COLO829 (cell line): Measurements from ENCODE around the gene SPOCK1.

Experiments used
- DNase-seq: peaks from one replicate; pipeline ENCODE4 v3.0.0; 2012; ENCODE audit warnings: low spot score

The SPOCK1 gene

DNA sequence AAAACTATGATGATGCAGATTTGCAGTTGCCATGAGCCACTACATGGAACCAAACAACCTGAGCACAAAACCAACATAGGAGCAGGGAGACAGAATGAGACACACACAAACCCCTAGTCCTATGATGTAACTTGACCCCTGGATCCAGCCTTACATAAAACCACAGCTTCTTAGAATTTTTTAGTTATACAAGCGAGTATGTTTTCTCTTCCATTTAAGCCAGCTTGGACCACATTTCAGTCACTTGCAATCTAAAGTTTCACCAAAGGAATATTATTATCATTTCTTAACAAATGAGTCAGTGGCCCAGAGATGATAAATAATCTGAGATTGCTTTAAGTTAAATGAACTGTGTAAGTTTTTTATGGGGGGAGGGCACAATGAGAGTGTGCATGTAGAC lies 6.8 kb downstream of the SPOCK1 start:
- no peak for DNase-seq

DNA sequence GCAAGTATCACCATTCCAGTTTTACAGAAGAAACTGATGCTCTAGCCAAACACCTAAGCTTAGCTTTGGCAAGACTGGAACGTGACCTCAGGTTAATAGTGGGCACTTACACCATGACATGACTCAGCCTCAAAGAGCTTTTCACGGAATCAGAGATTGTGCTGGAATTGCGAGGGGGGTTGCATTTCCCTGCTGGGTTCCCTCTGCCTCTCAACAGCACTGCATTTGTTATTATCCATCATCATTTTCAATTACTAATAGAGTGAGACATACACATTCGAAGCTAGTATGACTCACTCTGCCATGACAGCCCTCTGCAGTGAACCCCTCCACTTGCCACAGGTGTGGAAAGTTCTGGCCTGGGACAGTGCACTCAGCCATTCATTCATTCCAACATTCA lies 8.0 kb downstream of the SPOCK1 start:
- DNase-seq: no peak

DNA sequence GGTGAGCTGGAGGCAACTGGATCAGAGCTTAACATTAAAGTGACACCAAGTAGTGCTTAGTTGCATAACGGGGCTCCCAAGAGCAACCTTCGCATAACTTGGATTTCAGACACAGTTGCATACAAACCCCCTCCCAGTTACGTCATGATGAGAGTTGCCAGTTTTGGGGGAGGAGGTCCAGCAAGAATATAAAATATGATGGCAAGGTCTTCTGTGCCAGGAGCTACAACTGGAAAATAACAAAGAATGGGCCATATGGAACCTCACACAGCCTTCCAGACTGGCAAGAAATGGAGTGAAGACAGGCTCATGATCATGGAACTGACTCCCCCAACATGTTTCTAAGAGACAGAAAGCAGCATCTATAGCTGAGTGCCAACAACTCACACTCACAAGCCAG lies 8.5 kb downstream of the SPOCK1 start:
- DNase-seq: no peak

DNA sequence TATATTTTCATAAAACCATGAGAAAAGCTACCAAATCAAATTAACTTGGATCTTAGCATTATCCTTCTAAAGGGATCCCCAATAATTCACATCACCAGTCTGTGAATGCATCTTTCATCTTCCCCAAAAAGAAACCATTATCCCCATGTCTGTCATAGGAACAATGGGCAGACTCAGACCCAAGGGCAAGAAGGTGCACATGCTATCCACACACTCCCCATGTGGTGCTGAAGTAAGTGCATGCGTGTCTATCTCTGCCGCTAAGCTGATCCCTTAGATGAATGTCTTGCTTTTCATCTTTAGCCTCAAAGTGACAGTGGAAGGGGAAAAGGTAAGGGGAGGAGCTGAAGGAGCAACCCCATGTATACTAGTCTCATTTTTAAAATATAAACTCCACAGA lies 10.2 kb downstream of the SPOCK1 start:
- no peak for DNase-seq

DNA sequence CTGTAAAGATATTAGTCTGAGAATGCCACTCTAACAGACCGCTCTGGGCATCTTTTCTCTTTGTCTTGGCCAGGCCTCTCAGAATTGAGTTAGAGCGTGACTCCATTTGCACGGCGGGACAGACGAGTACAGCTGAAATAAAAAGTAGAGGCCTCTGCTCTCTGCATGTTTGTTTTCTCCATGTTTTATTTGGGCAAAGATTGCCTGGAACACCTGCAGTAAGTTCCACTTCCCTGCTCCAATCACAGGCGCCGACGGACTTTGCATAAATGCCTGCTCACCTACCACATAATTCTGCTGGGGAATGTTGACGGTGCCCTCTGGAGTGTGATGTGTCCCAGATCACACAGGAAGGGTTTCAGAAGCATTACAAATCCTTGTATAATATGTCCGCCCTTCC lies 10.6 kb downstream of the SPOCK1 start:
- DNase-seq: no peak

DNA sequence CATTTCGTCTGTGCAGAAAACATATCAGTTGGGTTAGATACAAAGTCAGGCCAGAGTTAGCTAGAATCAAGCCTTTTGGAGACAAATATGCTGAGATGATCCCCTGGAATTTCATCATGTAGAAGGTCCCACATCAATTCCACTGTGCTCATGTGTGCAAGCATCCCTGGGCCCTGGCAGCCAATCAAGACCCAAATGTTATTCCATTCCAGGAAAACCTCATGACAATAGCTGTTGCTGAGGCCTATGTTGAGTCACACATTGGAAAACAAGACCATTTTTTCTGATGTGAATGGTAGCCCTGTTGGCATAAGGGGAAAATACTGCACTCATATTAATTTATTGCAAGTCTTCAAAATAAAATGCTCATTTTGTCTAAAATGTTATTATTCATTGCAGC lies 11.5 kb downstream of the SPOCK1 start:
- DNase-seq: no peak

DNA sequence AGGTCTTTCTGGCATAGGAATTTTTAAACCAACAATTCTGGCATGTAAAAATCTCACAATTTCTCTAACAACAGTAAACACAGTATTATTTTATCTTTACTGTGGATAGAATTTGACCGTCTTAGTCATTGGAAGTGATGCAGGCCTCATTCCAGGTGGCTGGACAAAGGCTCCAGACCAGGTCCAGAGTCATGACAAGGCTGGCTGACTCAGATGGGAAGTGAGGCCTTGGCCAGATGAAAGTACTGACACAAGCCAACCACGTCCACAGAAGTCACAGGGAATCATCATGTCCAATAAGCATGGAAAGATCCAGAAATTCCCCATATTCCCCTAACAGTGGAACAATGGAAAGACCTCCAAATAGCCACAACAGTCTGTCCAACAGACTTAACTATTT lies 12.4 kb downstream of the SPOCK1 start:
- DNase-seq: no peak

DNA sequence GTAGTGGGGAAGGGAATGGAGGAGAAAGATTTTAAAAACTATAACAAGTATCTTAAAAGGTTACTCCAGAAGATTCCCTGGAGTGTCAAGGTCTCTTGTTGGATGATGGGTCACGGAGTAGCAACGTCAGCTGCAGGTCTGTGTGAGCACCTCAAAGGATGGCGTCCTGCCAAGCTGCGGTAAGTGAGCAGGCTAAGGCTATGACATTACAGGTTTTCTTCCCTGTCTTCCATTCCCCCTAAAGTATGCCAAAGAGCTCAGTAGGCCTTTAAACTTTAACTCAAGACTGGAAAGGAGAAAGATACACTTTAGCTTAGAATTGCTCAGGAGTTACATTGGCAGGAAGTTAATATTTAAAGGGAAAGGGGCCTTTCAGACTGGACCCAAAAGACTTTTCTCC lies 17.5 kb downstream of the SPOCK1 start:
- no peak for DNase-seq

DNA sequence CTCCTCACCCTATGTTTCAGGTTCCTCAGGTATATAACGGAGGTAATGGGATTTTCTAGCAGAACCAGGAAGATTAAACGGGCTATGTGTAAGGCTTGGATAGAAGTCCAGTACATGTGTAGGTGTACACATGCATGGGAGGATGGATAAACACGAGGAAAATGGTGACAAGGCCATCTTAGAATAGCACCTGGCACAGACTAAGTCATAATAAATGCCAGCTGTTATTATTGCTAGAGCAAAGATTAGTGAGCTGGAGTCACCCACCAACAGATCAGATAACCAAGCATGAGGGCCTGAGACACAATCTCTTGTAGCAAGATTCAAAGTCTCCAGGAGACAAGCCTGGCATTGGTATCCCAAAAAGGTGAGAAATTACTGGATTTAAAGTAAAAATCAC lies 21.1 kb downstream of the SPOCK1 start:
- no peak for DNase-seq

DNA sequence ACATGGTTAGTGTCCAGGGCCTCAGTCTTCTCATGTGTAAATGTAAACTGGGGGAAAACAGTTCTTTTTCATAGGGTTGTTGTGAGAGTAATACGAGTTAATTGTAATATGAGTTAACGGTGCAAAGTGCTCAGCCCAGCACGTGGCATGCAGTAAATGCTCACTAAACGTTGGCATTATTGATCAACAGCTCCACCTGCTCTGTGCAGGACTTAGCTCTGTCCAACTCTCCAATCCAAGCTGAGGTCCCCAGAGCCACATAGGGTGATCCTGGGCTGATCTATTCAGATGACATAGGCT lies 28.3 kb downstream of the SPOCK1 start:
- no peak for DNase-seq

DNA sequence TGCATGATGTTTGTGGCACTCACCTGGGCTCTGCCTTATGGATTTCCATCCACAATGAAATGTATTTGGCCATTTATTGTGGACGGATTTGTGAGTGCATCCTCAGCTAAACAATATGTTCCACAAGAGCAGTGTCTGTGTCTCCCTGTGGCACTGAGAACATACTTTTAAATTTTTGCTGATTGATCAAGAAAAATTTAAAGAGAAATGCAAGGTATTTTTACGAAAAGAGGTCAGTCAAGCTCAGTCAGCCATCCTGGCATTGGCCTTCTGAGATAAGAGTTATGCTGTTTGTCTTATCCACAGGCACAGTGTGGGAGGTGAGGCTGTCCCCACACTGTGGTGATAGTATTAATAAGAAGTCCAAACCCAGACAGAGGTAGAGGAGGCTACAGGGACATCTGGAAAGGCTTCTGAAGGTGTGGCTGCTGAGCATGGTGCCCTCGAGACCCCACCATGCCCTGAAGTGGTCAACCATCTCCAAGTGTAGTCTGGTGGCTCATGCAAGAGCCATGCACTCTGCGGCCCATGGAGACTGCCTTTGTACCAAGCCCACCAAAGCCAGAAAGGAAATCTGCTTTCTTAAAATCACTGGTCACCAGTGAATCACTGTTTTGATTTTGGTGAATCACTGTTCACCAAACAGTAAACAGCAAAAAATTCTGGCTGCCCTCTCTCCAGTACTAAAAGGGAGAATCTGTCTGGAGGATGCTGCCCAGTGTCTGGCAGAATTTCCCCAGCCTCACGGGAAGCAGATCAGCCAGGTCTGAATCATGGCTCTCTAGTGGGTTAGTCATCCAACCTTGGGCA lies 28.8 kb downstream of the SPOCK1 start:
- DNase-seq: no peak

DNA sequence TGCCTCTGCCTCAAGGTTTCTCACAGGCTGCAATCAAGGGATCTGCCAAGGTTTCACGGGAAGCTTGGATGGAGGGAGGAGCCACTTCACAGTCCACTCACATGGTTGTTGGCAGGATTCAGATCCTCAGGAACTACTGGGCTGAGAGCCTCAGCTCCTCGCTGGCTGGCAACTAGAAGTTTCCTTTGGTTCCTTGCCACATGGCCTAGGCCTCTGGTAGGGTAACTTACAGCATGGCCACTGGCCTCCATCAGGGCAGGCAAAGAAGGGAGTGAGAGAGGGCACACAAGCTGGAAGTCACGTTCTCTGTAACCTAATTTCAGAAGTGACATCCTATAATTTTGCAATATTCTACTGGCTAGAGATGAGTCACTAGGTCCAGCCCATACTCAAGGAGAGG lies 32.2 kb downstream of the SPOCK1 start:
- DNase-seq: no peak

DNA sequence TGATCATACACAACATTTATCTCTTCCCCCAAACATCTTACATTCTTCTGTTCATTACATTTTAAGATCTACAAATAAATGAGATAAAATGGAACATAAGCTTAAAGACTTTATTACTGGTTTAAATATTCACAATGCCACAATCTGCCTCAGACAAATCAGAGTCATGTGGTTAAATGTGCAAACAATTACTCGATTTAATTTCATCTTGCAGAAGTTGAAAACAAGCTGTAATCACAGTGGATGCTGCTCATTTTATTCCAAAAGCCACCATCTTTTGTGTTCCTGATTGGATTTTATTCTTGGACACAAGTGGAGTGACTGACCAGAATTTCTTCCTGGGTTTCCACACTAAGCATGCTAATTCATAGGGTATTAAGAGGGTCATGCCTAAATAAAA lies 33.2 kb downstream of the SPOCK1 start:
- no peak for DNase-seq

DNA sequence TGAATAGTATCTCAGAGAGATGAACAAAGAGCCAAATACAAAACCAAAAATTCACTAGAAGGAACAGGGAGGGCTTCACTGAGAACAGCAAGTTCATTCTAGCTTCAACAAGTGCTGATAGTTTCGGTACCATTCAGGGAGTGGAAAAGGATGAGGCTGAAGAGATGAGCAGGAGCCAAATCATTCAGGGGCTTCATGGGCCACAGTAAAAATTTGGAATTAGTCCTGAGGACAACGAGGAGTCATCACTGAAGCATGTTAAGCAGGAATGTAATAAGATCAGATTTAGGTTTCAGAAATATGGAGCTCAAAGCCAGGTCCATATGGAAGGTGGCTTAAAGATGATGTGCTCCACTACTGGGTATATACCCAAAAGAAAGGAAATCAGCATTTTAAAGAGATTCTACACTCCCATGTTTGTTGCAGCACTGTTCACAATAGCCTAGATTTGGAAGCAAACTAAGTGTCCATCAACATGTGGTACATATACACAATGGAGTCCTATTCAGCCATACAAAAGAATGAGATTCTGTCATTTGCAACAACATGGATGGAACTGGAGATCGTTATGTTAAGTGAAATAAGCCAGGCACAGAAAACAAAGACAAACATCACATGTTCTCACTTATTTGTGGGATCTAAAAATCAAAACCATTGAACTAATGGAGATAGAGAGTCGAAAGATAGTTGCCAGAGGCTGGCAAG lies 36.2 kb downstream of the SPOCK1 start:
- DNase-seq: no peak

DNA sequence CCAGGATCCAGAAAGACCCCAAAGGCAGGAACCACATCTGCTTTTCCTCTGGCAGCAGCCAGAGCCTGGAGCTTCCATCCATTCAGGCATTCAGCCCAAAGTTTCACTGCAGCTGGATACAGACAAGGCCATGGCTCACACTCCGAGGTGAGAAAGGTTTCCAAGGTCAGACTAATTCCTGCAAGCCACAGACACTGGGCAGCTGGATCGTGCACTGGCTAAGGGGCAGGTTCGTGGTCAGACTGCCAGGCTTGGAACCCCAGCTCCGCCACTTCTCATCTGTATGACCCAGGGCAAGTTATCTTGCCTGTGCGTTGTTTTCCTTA lies 36.9 kb downstream of the SPOCK1 start:
- DNase-seq: no peak

DNA sequence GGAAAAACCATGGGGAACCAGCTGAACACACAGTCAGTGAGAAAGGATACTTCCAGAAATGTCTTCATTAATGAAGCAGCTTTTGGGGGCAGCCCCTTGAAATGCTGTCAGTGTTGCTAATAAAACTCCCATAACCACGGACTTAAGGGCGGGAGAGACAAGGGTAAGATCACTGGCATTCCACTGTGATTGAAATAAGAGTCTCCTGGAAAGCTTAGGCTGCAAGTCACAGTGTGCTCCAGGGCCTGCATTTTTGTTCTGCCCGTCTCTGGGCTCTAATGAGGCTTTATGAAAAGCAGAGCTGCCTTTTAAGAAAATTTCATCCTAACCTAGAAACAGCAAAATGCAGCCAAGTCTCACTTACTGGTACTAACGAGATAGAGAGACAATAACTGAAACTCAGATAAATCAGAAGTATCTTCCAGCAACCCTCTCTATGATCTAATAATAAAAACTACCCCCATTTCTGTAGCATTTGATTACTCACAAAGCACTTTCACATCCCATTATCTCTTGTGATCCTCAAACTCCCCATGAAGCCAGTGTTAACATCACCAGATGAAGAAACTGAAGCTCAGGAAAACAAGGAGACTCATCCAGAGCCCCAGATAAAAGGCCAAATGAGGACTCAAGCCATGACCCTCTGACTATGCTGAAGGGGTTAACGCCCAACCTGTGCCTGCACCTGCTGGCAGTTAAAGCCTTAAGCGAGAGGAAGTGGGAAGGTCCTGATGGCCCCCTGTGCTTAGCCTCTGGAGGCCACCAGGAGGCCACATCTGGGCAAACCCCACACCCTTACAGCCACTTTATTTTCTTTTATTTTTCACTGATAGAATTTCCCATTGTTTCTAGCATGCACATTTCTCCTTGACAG lies 37.5 kb downstream of the SPOCK1 start:
- no peak for DNase-seq

DNA sequence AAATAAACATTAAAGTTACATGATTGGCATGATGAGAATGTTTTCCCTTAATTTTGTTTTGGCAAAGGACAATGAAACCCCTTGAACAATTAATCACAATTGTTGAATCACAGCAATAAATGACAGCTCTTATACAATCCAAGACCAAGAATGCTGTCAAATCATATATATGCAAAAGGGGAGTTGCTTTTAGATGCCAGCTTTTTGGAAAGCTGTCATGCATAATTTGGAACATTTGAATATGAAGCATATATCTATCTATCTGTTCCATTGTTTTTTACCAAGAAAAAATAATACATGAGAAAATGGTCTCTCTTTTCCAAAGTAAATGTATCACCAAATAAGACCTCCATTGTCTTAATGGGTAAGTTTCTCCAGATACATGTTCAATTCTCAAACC lies 44.5 kb downstream of the SPOCK1 start:
- no peak for DNase-seq

DNA sequence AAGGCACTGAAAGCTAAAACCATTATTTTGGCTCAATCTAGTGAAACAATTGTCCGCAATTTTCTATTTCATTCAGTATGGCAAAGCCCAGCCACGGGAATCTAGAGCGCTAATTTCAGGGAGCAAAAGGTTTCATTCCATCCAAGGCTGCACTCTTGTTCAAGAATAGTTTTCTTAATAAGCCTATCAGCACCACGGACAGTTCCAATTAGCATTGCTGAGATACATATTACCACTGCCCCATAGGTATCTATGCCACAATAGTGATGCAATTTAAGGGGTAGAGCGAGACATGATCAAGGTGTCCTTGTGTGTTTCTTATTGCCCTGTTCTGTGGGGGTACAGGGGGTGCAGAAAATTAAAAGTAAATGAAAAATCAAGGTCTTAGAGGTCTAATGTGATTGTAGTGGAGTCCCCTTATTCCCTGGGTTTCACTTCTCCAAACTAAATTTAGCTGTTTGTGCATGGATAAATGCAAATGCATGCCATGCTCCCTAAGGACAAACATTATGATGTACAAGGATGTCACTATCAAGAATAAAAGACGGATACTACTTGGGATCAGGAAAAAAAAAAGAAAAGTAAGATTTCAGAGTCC lies 45.5 kb downstream of the SPOCK1 start:
- DNase-seq: no peak

DNA sequence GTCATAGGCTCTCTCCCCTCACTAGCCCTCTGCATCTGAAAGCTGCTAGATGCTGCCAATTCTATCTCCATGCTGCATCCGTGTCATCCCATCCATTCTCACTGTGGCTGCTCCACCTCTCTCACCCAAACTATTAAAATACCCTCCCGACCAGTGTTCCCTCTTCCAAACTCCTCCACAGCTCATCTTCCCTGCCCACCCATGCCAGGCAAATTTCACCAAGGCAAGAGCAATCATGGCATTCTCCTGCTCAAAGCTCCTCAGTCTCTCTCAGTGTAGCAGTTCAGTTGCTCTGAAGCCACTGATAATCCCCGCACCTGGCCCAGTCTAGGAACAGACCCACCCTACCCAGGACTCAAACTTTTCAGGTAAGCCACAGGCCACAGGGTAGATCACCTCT lies 48.4 kb downstream of the SPOCK1 start:
- DNase-seq: no peak

DNA sequence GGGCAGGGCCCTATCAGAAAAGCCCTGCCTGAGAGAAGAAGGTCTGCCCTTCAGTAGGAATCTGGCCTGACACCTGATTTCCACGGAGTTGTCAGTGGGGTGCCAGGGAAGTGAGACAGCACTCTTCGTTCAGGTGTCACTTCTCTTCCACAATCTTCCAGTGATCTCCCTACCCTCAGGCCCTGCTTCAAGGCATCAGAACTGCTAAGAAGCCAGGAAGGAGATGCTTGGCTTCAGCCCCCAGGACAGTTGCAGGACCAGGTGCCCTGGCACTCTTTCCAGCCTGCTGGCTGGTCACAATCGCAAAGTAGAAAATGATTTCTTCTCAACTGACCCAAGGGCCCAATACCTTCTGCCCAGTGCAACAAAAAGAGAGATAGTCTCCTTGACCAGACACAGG lies 50.3 kb downstream of the SPOCK1 start:
- no peak for DNase-seq

DNA sequence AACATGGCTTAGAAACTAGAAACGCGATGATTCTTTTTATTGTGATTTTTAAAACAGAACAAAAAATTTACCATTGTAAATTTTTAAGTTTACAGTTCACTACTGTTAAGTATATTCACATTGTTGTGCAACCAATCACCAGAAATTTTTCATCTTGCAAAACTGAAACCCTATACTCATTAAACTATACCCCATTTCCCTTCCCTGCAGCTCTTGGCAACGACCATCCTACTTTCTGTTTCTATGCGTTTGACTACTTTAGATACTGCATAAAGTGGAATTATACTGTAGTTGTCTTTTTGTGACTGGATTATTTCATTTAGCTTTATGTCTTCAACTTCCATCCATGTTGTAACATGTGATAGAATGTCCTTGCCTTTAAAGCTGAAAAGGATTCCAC lies 52.5 kb downstream of the SPOCK1 start:
- no peak for DNase-seq

DNA sequence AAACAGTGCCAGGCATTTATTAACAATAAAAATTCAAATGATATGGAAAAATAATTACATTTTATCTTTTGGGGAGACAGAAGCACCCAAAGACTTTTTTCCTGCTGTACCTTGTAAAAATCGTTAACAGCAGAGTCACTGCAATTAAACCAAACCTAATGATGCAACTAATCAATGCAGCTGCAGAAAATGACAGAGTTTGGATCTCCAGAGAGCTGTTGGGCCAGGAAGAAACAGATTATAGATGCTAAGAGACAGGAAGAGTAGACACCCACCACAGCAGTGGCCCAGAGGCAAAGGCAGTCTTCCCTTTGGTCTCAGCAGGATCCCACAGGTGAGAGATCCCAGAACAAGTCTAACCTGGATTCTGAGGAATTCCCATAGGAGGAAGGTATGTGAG lies 53.0 kb downstream of the SPOCK1 start:
- DNase-seq: no peak

DNA sequence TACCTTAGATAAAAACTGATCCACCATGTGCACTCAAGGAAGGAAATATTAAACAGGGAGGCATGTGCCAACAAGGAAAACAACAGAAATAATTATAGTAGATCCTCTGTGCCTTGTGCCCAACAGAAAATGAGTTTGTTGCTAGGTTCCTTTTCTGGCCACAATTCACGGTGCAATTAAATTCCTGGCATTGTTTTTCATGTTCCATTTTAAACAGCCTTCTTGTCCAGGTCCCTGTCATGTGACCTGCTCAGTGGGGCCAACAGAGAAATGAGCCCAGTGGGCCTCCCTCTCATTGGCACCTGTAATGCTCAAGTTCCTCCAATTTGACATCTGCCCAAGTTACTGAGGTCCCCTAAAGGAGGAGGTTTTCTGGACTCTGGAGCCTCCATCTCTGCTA lies 56.5 kb downstream of the SPOCK1 start:
- DNase-seq: no peak
